B cell (primary cell): ENCODE measurements around the gene CALR3.

Source experiments
- CTCF ChIP-seq: fragments of 200-600 bp; IDR thresholded peaks from one replicate; pipeline ENCODE4 v1.8.0; 2022; ENCODE audit warnings: antibody characterized with exemption, mild to moderate bottlenecking
- EZH2 ChIP-seq: IDR thresholded peaks from 2 replicates; pipeline ENCODE4 v1.6.1; 2012; ENCODE audit warnings: borderline replicate concordance, low read depth, mild to moderate bottlenecking, moderate library complexity, low read length; ENCODE audit not compliant: insufficient read depth, poor library complexity, severe bottlenecking

GRCh38 chr19:16527971-16528521, 32.1 kb upstream of the CALR3 start:
- TF ChIP-seq CTCF: peak; percentile 43
- TF ChIP-seq EZH2: no peak
